Lower leg skin (tissue), 3 donors: ENCODE data around the gene KDM8.
A peak's percentile ranks its signal among the peaks of the same experiment; 100 is the strongest.

Experiments used
- POLR2A ChIP-seq, 2 donors: fragments of 450-650 bp; IDR thresholded peaks; one replicate each; pipeline ENCODE4 v1.6.1; 2016 to 2017; ENCODE audit warnings: antibody characterized with exemption in 2 of 2, mild to moderate bottlenecking in 1 of 2, moderate library complexity in 1 of 2
- TF ChIP-seq, protein P1 (sequence below), 3 donors: fragments of 450-650 bp; IDR thresholded peaks; one replicate each; pipeline ENCODE4 v1.5.1; 2016; ENCODE audit warnings: antibody characterized with exemption in 3 of 3, mild to moderate bottlenecking in 3 of 3, moderate library complexity in 2 of 3

DNA sequence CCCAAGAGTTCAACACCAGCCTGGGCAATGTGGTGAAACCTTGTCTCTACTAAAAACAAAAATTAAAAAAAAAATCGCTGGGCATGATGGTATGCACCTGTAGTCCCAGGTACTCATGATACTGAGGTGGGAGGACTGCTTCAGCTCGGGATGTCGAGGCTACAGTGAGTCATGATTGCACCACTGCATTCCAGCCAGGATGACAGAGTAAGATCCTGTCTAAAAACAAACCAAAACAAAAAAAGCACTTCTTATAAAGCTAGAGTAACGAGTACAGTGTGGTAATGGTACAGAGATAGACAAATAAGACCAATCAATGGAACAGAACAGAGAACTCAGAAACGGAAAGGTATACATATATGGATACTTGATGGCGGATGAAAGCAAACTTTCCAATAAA lies 60.8 kb downstream of the KDM8 start:
- TF ChIP-seq, protein P1, sequence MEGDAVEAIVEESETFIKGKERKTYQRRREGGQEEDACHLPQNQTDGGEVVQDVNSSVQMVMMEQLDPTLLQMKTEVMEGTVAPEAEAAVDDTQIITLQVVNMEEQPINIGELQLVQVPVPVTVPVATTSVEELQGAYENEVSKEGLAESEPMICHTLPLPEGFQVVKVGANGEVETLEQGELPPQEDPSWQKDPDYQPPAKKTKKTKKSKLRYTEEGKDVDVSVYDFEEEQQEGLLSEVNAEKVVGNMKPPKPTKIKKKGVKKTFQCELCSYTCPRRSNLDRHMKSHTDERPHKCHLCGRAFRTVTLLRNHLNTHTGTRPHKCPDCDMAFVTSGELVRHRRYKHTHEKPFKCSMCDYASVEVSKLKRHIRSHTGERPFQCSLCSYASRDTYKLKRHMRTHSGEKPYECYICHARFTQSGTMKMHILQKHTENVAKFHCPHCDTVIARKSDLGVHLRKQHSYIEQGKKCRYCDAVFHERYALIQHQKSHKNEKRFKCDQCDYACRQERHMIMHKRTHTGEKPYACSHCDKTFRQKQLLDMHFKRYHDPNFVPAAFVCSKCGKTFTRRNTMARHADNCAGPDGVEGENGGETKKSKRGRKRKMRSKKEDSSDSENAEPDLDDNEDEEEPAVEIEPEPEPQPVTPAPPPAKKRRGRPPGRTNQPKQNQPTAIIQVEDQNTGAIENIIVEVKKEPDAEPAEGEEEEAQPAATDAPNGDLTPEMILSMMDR (IDR thresholded peaks at IDR 0.05), result peak in 1 of 3 donors; percentile 17
- TF ChIP-seq POLR2A (IDR thresholded peaks at IDR 0.05), result no peak
